Mesodermal cell (in vitro differentiated cells): Measurements from ENCODE around the gene PROM1.

Experiments
- H3K27ac ChIP-seq: 2 replicates; pipeline ENCODE4 v1.7.0; 2013; ENCODE audit warnings: mild to moderate bottlenecking, low read depth, low read length, moderate library complexity; ENCODE audit not compliant: severe bottlenecking
- H3K36me3 ChIP-seq: 2 replicates; pipeline ENCODE4 v1.7.1; 2013; ENCODE audit warnings: mild to moderate bottlenecking, low read length, moderate library complexity; ENCODE audit not compliant: control insufficient read depth, insufficient read depth
- H3K4me1 ChIP-seq: one replicate; pipeline ENCODE4 v1.7.1; 2013; ENCODE audit warnings: mild to moderate bottlenecking, low read length; ENCODE audit not compliant: insufficient read depth, control insufficient read depth, poor library complexity, severe bottlenecking
- H3K4me3 ChIP-seq: 2 replicates; pipeline ENCODE4 v1.7.0; 2013; ENCODE audit warnings: low read length, control low read depth, mild to moderate bottlenecking; ENCODE audit not compliant: insufficient read depth, poor library complexity, severe bottlenecking; ENCODE audit errors: extremely low read depth
- H3K9me3 ChIP-seq: 2 replicates; pipeline ENCODE4 v1.7.1; 2013; ENCODE audit warnings: mild to moderate bottlenecking, low read length, moderate library complexity; ENCODE audit not compliant: control insufficient read depth
- WGBS, 2 experiments: methylation state at CpG; one replicate each; pipeline ENCODE4 v1.1.5; 2013; ENCODE audit warnings: missing lambda C conversion rate in 2 of 2; ENCODE audit not compliant: insufficient coverage in 2 of 2; 5-methylcytosine and 5-hydroxymethylcytosine counted together

PROM1 gene

GRCh38 chr4:15990570-15991285 lies 93.1 kb downstream of the PROM1 start:
- no peak overlapping the region for H3K4me3 ChIP-seq
- no peaks in the 10 kb centered on the region for H3K4me1 ChIP-seq
- H3K9me3 ChIP-seq = no peaks in the 10 kb centered on the region
- 93 to 97% methylated on average over 3 of the region's 12 CpGs for WGBS, 2 experiments
- peaks cover 27% of the 10 kb centered on the region for H3K36me3 ChIP-seq
- no peak overlapping the region for H3K27ac ChIP-seq

- Histone ChIP-seq H3K4me3 (no peak overlapping the region), H3K9me3 (no peaks in the 10 kb centered on the region), H3K27ac (no peak overlapping the region), H3K4me1 (no peaks in the 10 kb centered on the region), H3K36me3 (peaks cover 37% of the 10 kb centered on the region)
- 86% methylated on average over 4 to 5 of the region's 6 CpGs for WGBS, 2 experiments
Observed at GRCh38 chr4:15989424-15989823, 94.4 kb downstream of the PROM1 start.

GRCh38 chr4:15988222-15988621 lies 95.6 kb downstream of the PROM1 start:
- Histone ChIP-seq H3K36me3 (peaks cover 38% of the 10 kb centered on the region), H3K27ac (no peak overlapping the region), H3K9me3 (no peaks in the 10 kb centered on the region), H3K4me3 (no peak overlapping the region), H3K4me1 (peaks cover 5% of the 10 kb centered on the region)
- 100% methylated on average over 1 of the region's 1 CpG for WGBS, 2 experiments

- Histone ChIP-seq H3K9me3 (no peaks in the 10 kb centered on the region), H3K4me1 (peaks cover 10% of the 10 kb centered on the region), H3K4me3 (no peak overlapping the region), H3K27ac (no peak overlapping the region), H3K36me3 (peaks cover 46% of the 10 kb centered on the region)
- WGBS, 2 experiments = 89 to 90% methylated on average over 2 to 3 of the region's 5 CpGs
Observed at GRCh38 chr4:15986907-15987306, 96.9 kb downstream of the PROM1 start.

- Histone ChIP-seq H3K36me3 (peaks cover 45% of the 10 kb centered on the region), H3K9me3 (no peaks in the 10 kb centered on the region), H3K4me1 (peaks cover 10% of the 10 kb centered on the region), H3K27ac (peak overlapping the region; percentile 52), H3K4me3 (no peak overlapping the region)
- WGBS, 2 experiments = 83 to 92% methylated on average over 1 of the region's 2 CpGs
Observed at GRCh38 chr4:15983610-15984009, 100.2 kb downstream of the PROM1 start.

- peak overlapping the region; percentile 52 for H3K27ac ChIP-seq
- H3K4me3 ChIP-seq = no peak overlapping the region
- peaks cover 10% of the 10 kb centered on the region for H3K4me1 ChIP-seq
- 83 to 87% methylated on average over 7 to 8 of the region's 8 CpGs for WGBS, 2 experiments
- no peaks in the 10 kb centered on the region for H3K9me3 ChIP-seq
- H3K36me3 ChIP-seq = peaks cover 49% of the 10 kb centered on the region
Observed at GRCh38 chr4:15982842-15983524, 100.8 kb downstream of the PROM1 start.

- Histone ChIP-seq H3K9me3 (no peaks in the 10 kb centered on the region), H3K27ac (no peak overlapping the region), H3K4me3 (no peak overlapping the region), H3K36me3 (peaks cover 9% of the 10 kb centered on the region), H3K4me1 (no peaks in the 10 kb centered on the region)
- WGBS, 2 experiments = 79 to 86% methylated on average over 6 of the region's 7 CpGs
Observed at GRCh38 chr4:15976456-15977447, 107.1 kb downstream of the PROM1 start.

GRCh38 chr4:15971068-15971801 lies 112.6 kb downstream of the PROM1 start:
- Histone ChIP-seq H3K36me3 (peaks cover 8% of the 10 kb centered on the region), H3K4me3 (no peak overlapping the region), H3K27ac (no peak overlapping the region), H3K4me1 (no peaks in the 10 kb centered on the region), H3K9me3 (no peaks in the 10 kb centered on the region)
- WGBS, 2 experiments = 93 to 97% methylated on average over 7 to 8 of the region's 9 CpGs

- Histone ChIP-seq H3K27ac (no peak overlapping the region), H3K4me1 (no peaks in the 10 kb centered on the region), H3K4me3 (no peak overlapping the region), H3K9me3 (no peaks in the 10 kb centered on the region), H3K36me3 (peaks cover 8% of the 10 kb centered on the region)
- WGBS, 2 experiments = 88 to 90% methylated on average over 4 to 7 of the region's 11 CpGs
Observed at GRCh38 chr4:15968551-15969300, 115.1 kb downstream of the PROM1 start.
